Psoas muscle (tissue), 8 donors: ENCODE measurements around the gene RRP7A. TPM values are rescaled to one million over a fixed set of nuclear protein-coding genes. Genes with fewer than 3 reads are reported as not detected.
"Not testable (repeated sequence)": the region's sequence is repeated elsewhere in the genome, so short reads cannot be mapped to it uniquely, and the experiment has no call there.

Experiments
- ATAC-seq, 4 donors: fragments of 200-7000 bp; cut with Tn5 transposase; one replicate each; pipeline ENCODE4 v1.9.1; 2020; ENCODE audit warnings: moderate library complexity in 3 of 4, mild to moderate bottlenecking in 2 of 4
- DNase-seq, 2 donors: peaks; one replicate each; pipeline ENCODE4 v3.0.0-alpha.2; 2020
- H3K27ac ChIP-seq: fragments of 200-600 bp; one replicate; pipeline ENCODE4 v1.8.0; 2022
- H3K27me3 ChIP-seq, 3 donors: fragments of 200-600 bp in 1 of 3; one replicate each; pipeline versions ENCODE4 v1.6.1 to v1.8.0; 2013 to 2022; ENCODE audit warnings: low read length in 2 of 3, mild to moderate bottlenecking in 2 of 3, moderate library complexity in 1 of 3; ENCODE audit not compliant: insufficient read depth in 3 of 3
- H3K36me3 ChIP-seq, 2 donors: fragments of 200-600 bp in 1 of 2; one replicate each; pipeline versions ENCODE4 v1.6.1 to v1.8.0; 2013 to 2022; ENCODE audit warnings: low read depth in 1 of 2, mild to moderate bottlenecking in 1 of 2, moderate library complexity in 1 of 2; ENCODE audit not compliant: insufficient read depth in 1 of 2
- H3K4me1 ChIP-seq: fragments of 200-600 bp; one replicate; pipeline ENCODE4 v1.8.0; 2022
- H3K4me3 ChIP-seq: fragments of 200-600 bp; one replicate; pipeline ENCODE4 v1.8.0; 2022; ENCODE audit warnings: mild to moderate bottlenecking
- H3K9me3 ChIP-seq: fragments of 200-600 bp; one replicate; pipeline ENCODE4 v1.8.0; 2022
- CTCF ChIP-seq: fragments of 200-600 bp; IDR thresholded peaks from one replicate; pipeline ENCODE4 v1.8.0; 2022; ENCODE audit warnings: antibody characterized with exemption
- WGBS, 3 donors: extraction: QIAGEN DNeasy Blood & Tissue Kit; methylation state at CpG; one replicate each; pipeline versions ENCODE4 v1.1.6 to v1.1.7; 2013; 5-methylcytosine and 5-hydroxymethylcytosine counted together
- intact Hi-C, 2 donors: fragments of 100-400 bp; cut with DNase I; formaldehyde crosslinking; loops; one replicate each; pipeline versions ENCODE4 v1.11.0 to v1.14.2; 2022
- polyA plus RNA-seq, 3 donors: library from polyadenylated mRNA; stranded (reverse); fragments of 200-250 nt; gene quantifications; one replicate each; pipeline ENCODE4 v1.2.3, GENCODE V29; 2013
- total RNA-seq, 4 donors: library from RNA; stranded (reverse); fragmentation: NEBNext Ultra II Directional in 2 of 4; extraction: Animal tissue kit (Norgen Biotek cat#: 25700) in 2 of 4; gene quantifications; one replicate each; pipeline versions ENCODE4 v1.2.1 to v1.2.4, GENCODE V29; 2021 to 2023
- donor health status: healthy with polysubstance abuse.
- donor health status: DM: no; HTN: no; CAD: no; lungs with moderate emphysema.
- donor health status: Bipolar disorder and iron deficiency.
- donor health status: healthy.
- donor health status: DM: yes; HTN: yes; CAD: no.
- donor health status: DM: no; HTN: no; CAD: no.
- donor health status: DM: no; HTN: no; CAD: no.
- donor health status: DM: yes; HTN: yes; CAD: no.

RRP7A gene
- total and polyA plus RNA-seq, 7 donors, result 5.7 to 34.8 (median 32.2) TPM

- DNase-seq, H3K4me3 ChIP-seq, intact Hi-C loops, H3K27ac ChIP-seq, H3K9me3 ChIP-seq, H3K4me1 ChIP-seq, ATAC-seq, H3K27me3 ChIP-seq: not testable (repeated sequence)
- H3K36me3 ChIP-seq, result peaks cover 9 to 43% of the 10 kb centered on the region in 2 donors
- peak; percentile 22 for TF ChIP-seq CTCF
- 70 to 74% (median 73%) methylated on average over 10 to 22 of the region's 22 CpGs for WGBS, 3 donors
Measured at GRCh38 chr22:42512273-42512990, 7.2 kb downstream of the RRP7A start.

GRCh38 chr22:42511401-42511891 is 8.2 kb downstream of the RRP7A start:
- Histone ChIP-seq H3K27ac (no peak overlapping the region), H3K9me3 (no peaks in the 10 kb centered on the region), H3K27me3 (no peaks in the 10 kb centered on the region), H3K4me1 (no peaks in the 10 kb centered on the region), H3K36me3 (peaks cover 5 to 36% of the 10 kb centered on the region in 2 donors), H3K4me3 (no peak overlapping the region)
- TF ChIP-seq CTCF, result no peak
- ATAC-seq (no peak), DNase-seq (no peak)
- WGBS, 3 donors, result 78 to 81% (median 79%) methylated on average over 8 to 10 of the region's 10 CpGs
- intact Hi-C loops, result no loop called here

- H3K9me3 ChIP-seq, result no peaks in the 10 kb centered on the region
- H3K36me3 ChIP-seq, result peaks cover 3 to 23% of the 10 kb centered on the region in 2 donors
- no peak overlapping the region for H3K27ac ChIP-seq
- no peak for ATAC-seq
- intact Hi-C loops, result no loop called here
- H3K4me3 ChIP-seq, result no peak overlapping the region
- no peaks in the 10 kb centered on the region for H3K27me3 ChIP-seq
- H3K4me1 ChIP-seq, result no peaks in the 10 kb centered on the region
- TF ChIP-seq CTCF, result no peak
- DNase-seq, result no peak
- WGBS, 3 donors, result 53 to 74% (median 68%) methylated on average over 6 to 15 of the region's 15 CpGs
Measured at GRCh38 chr22:42509548-42509947, 10.0 kb downstream of the RRP7A start.

- H3K4me3 ChIP-seq, DNase-seq, H3K9me3 ChIP-seq, H3K4me1 ChIP-seq, H3K27ac ChIP-seq, H3K27me3 ChIP-seq, intact Hi-C loops: not testable (repeated sequence)
- H3K36me3 ChIP-seq, result peaks cover 0 to 20% of the 10 kb centered on the region in 2 donors
- peak in 2 of 4 donors; percentile 30 to 35 for ATAC-seq
- WGBS, 3 donors, result 43 to 46% (median 44%) methylated on average over 5 to 10 of the region's 10 CpGs
Measured at GRCh38 chr22:42508975-42509364, 10.6 kb downstream of the RRP7A start.

GRCh38 chr22:42508327-42508974 is 11.1 kb downstream of the RRP7A start:
- intact Hi-C loops, H3K4me3 ChIP-seq, DNase-seq, H3K4me1 ChIP-seq, H3K27ac ChIP-seq, H3K9me3 ChIP-seq, H3K27me3 ChIP-seq: not testable (repeated sequence)
- WGBS, 3 donors, result 45 to 50% (median 48%) methylated on average over 6 to 11 of the region's 11 CpGs
- peaks cover 0 to 16% of the 10 kb centered on the region in 2 donors for H3K36me3 ChIP-seq
- ATAC-seq, result peak in 2 of 4 donors; percentile 13 to 17
